NB4 (cell line): Measurements from ENCODE around the gene SLC49A4.

ENCODE experiments used
- DNase-seq: peaks from one replicate; pipeline ENCODE4 v3.0.0; 2010; ENCODE audit warnings: low read depth
- H3K4me3 ChIP-seq: one replicate; pipeline ENCODE4 v1.5.1; 2011; ENCODE audit warnings: mild to moderate bottlenecking, low read depth, low read length, moderate library complexity
- MAX ChIP-seq: IDR thresholded peaks from 2 replicates; pipeline ENCODE4 v1.6.1; 2011; ENCODE audit warnings: low read depth, low read length
- MYC ChIP-seq: IDR thresholded peaks from 2 replicates; pipeline ENCODE4 v1.6.1; 2011; ENCODE audit warnings: low read depth, low read length
- POLR2A ChIP-seq: IDR thresholded peaks from 2 replicates; pipeline ENCODE4 v1.6.1; 2011; ENCODE audit warnings: mild to moderate bottlenecking; ENCODE audit not compliant: insufficient read length; ENCODE audit errors: extremely low read depth
- TF ChIP-seq, protein P1 (sequence below): IDR thresholded peaks from one replicate; pipeline ENCODE4 v1.5.1; 2012; ENCODE audit warnings: low read depth, low read length

SLC49A4 gene

DNA sequence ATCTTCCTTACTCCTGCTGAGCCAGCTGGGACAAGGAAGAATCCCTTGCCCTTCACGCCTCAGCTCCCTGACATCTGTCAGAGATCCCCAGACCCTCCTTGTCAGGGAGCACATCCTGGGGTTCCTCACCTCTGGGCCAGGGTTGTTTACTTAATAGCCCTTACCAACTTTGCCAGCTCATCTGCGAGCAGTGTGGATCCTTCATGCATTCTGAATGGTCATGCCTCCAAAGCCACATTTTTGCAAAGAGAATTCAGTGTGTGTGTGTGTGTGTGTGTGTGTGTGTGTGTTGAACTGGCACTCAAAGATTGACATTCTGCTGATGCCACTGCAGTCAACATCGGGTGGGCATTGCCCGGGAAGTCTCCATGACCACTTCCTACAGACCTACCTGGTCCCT lies 112.6 kb downstream of the SLC49A4 start:
- no peak for DNase-seq
- no peak overlapping the region for H3K4me3 ChIP-seq
- TF ChIP-seq MAX (no peak), MYC (no peak), POLR2A (no peak)
- TF ChIP-seq, protein P1, sequence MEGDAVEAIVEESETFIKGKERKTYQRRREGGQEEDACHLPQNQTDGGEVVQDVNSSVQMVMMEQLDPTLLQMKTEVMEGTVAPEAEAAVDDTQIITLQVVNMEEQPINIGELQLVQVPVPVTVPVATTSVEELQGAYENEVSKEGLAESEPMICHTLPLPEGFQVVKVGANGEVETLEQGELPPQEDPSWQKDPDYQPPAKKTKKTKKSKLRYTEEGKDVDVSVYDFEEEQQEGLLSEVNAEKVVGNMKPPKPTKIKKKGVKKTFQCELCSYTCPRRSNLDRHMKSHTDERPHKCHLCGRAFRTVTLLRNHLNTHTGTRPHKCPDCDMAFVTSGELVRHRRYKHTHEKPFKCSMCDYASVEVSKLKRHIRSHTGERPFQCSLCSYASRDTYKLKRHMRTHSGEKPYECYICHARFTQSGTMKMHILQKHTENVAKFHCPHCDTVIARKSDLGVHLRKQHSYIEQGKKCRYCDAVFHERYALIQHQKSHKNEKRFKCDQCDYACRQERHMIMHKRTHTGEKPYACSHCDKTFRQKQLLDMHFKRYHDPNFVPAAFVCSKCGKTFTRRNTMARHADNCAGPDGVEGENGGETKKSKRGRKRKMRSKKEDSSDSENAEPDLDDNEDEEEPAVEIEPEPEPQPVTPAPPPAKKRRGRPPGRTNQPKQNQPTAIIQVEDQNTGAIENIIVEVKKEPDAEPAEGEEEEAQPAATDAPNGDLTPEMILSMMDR, result no peak

DNA sequence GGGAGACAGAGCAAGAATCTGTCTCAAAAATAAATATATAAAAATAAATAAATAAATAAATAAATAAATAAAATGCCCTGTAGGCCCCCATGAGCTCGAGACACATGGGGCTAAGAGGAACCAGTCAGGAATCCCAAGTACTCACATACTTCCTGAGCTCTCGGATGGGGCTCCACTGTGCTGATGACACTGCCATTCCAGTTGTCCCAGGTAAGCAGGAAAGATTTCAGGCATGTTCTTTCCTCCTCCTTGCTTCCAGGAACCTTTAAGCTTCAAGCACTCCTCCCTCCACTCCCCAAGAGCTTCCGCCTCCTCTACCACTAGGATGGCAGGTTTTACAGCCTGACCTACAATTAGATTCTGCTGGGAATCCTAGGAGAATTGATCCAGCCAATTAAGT lies 113.4 kb downstream of the SLC49A4 start:
- TF ChIP-seq POLR2A, result no peak
- TF ChIP-seq MYC, result no peak
- no peak for TF ChIP-seq MAX
- TF ChIP-seq, protein P1, result no peak
- DNase-seq, result no peak

GRCh38 chr3:122911901-122912300 lies 117.0 kb downstream of the SLC49A4 start:
- no peak overlapping the region for H3K4me3 ChIP-seq
- TF ChIP-seq, protein P1, result no peak
- TF ChIP-seq MAX (no peak), MYC (no peak), POLR2A (no peak)
- DNase-seq, result no peak

More for the DNA sequence above, 113.4 kb downstream of the SLC49A4 start:
- H3K4me3 ChIP-seq, result no peak overlapping the region

DNA sequence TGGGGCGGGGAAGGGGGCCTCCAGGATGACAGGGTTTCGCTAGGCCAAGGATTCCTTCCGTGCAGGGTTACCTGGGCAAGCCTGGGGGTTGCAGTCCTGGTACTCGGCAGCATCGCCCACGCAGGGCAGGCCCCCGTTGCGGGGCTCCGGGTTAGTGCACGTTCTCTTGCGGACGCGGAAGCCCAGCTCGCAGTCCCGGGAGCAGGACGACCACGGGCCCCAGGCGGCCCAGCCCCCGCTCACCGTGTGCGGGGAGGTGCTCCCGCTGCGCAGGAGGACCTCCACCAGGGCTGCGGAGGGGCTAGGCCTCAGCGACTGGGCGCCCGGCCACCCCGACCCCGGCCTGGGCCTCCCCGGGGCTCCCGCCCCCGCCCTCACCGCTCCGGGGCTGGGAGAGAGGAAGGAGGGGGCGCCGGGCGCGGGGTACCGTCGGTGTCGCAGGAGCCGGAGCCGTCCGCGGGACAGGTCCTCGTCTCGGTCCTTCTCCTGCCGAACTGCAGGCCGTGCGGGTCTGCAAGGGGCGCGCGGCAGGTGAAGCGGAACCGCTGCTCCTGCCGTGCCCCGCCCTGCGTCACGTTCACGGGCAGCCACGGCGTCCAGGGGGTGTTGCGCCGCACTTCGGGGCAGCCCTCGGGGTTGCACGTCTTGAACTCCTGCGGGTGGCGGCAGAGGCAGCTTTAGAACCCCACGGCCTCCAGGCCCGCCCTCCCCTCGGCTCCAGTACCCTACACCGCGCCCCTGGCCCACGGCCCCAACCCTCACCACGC lies 118.1 kb downstream of the SLC49A4 start:
- TF ChIP-seq, protein P1, result no peak
- TF ChIP-seq POLR2A (no peak), MYC (no peak)
- DNase-seq, result no peak
- no peak overlapping the region for H3K4me3 ChIP-seq

GRCh38 chr3:122913539-122914100 lies 118.8 kb downstream of the SLC49A4 start:
- no peak overlapping the region for H3K4me3 ChIP-seq
- no peak for DNase-seq
- TF ChIP-seq MAX (no peak), MYC (no peak), POLR2A (no peak)
- TF ChIP-seq, protein P1, result no peak
